ACHN (cell line): ENCODE results near the gene GALNT8.
"Not testable (repeated sequence)": the region's sequence is repeated elsewhere in the genome, so short reads cannot be mapped to it uniquely, and the experiment has no call there.

Experiments
- DNase-seq: peaks from one replicate; pipeline ENCODE4 v3.0.0-alpha.2; 2015
- in situ Hi-C: cut with HindIII; loops from 2 replicates; pipeline ENCODE4 v1.10.0; 2017; ENCODE audit warnings: low sequenced_read_pairs, low pct_ligation_motif_present, low pct_unique_long_range_greater_than_20kb

The GALNT8 gene

GRCh38 chr12:4719821-4720636 is at the start of gene GALNT8:
GALNT8 (plus strand) TSS chr12:4720400; CDS start chr12:4720678, 278 bp downstream.
- no peak for DNase-seq

GRCh38 chr12:4679711-4680110 is 40.5 kb upstream of the GALNT8 start:
- in situ Hi-C loops = no loop called here

More at GRCh38 chr12:4719821-4720636, at the start of gene GALNT8:
- in situ Hi-C loops = no loop called here

GRCh38 chr12:4681732-4682131 is 38.5 kb upstream of the GALNT8 start:
- in situ Hi-C loops = no loop called here
- DNase-seq = no peak

More at GRCh38 chr12:4679711-4680110, 40.5 kb upstream of the GALNT8 start:
- no peak for DNase-seq

- DNase-seq = no peak
- in situ Hi-C loops = no loop called here
Measured at GRCh38 chr12:4685317-4685716, 34.9 kb upstream of the GALNT8 start.

GRCh38 chr12:4690760-4691159 is 29.4 kb upstream of the GALNT8 start:
- no peak for DNase-seq

GRCh38 chr12:4700621-4701026 is 19.6 kb upstream of the GALNT8 start:
- DNase-seq = no peak
- in situ Hi-C loops = no loop called here

More at GRCh38 chr12:4690760-4691159, 29.4 kb upstream of the GALNT8 start:
- in situ Hi-C loops = no loop called here

GRCh38 chr12:4701395-4702190 is 18.6 kb upstream of the GALNT8 start:
- in situ Hi-C loops = no loop called here
- DNase-seq = no peak

GRCh38 chr12:4703676-4704075 is 16.5 kb upstream of the GALNT8 start:
- in situ Hi-C loops = no loop called here
- DNase-seq = no peak

- DNase-seq = no peak
- in situ Hi-C loops = no loop called here
Measured at GRCh38 chr12:4705824-4706223, 14.4 kb upstream of the GALNT8 start.

- DNase-seq = no peak
- in situ Hi-C loops = no loop called here
Measured at GRCh38 chr12:4707306-4707705, 12.9 kb upstream of the GALNT8 start.

- in situ Hi-C loops = no loop called here
- DNase-seq = no peak
Measured at GRCh38 chr12:4710113-4710512, 10.1 kb upstream of the GALNT8 start.

GRCh38 chr12:4714879-4715278 is 5.3 kb upstream of the GALNT8 start:
- DNase-seq = no peak
- in situ Hi-C loops = no loop called here

GRCh38 chr12:4717806-4718205 is 2.4 kb upstream of the GALNT8 start:
- no peak for DNase-seq
- in situ Hi-C loops = no loop called here

- no peak for DNase-seq
- in situ Hi-C loops = no loop called here
Measured at GRCh38 chr12:4720637-4720995, 416 bp downstream of the GALNT8 start.

- in situ Hi-C loops, DNase-seq: not testable (repeated sequence)
Measured at GRCh38 chr12:4721587-4721986, 1.4 kb downstream of the GALNT8 start.

- no peak for DNase-seq
- in situ Hi-C loops = no loop called here
Measured at GRCh38 chr12:4723226-4723625, 3.0 kb downstream of the GALNT8 start.

GRCh38 chr12:4725057-4725456 is 4.9 kb downstream of the GALNT8 start:
- DNase-seq = no peak
- in situ Hi-C loops = no loop called here

GRCh38 chr12:4734625-4735340 is 14.6 kb downstream of the GALNT8 start:
- in situ Hi-C loops = no loop called here
- DNase-seq = no peak

GRCh38 chr12:4736091-4736490 is 15.9 kb downstream of the GALNT8 start:
- no peak for DNase-seq
- in situ Hi-C loops = no loop called here
